HG03565 (cell line): Measurements from ENCODE around the gene PHOSPHO1.
A peak's percentile ranks its signal among the peaks of the same experiment; 100 is the strongest.
"Not testable (repeated sequence)": the region's sequence is repeated elsewhere in the genome, so short reads cannot be mapped to it uniquely, and the experiment has no call there.

Experiments used
- ATAC-seq: cut with Tn5 transposase; IDR thresholded peaks from one replicate; pipeline ENCODE4 v1.9.1; 2021; ENCODE audit warnings: mild to moderate bottlenecking, moderate library complexity; ENCODE audit not compliant: unreplicated experiment

PHOSPHO1 gene

GRCh38 chr17:49230636-49231562, at the start of gene PHOSPHO1:
TSS of gene PHOSPHO1 (minus strand) at chr17:49230787. CDS start at chr17:49226691, 4,096 bp downstream.
- ATAC-seq, result peak; percentile 83

- ATAC-seq, result no peak
These were observed 49.5 kb upstream of the PHOSPHO1 start for GRCh38 chr17:49280061-49280460.

- ATAC-seq, result not testable (repeated sequence)
These were observed 48.9 kb upstream of the PHOSPHO1 start for GRCh38 chr17:49279263-49280015.

GRCh38 chr17:49278076-49278475, 47.5 kb upstream of the PHOSPHO1 start:
- ATAC-seq, result no peak

GRCh38 chr17:49277638-49278037, 47.1 kb upstream of the PHOSPHO1 start:
- no peak for ATAC-seq

- ATAC-seq, result not testable (repeated sequence)
These were observed 45.4 kb upstream of the PHOSPHO1 start for GRCh38 chr17:49275981-49276380.

- ATAC-seq, result no peak
These were observed 38.8 kb upstream of the PHOSPHO1 start for GRCh38 chr17:49269356-49269755.

GRCh38 chr17:49267912-49268311, 37.3 kb upstream of the PHOSPHO1 start:
- no peak for ATAC-seq

GRCh38 chr17:49266233-49266632, 35.6 kb upstream of the PHOSPHO1 start:
- no peak for ATAC-seq

GRCh38 chr17:49261540-49261939, 31.0 kb upstream of the PHOSPHO1 start:
- not testable (repeated sequence) for ATAC-seq

- ATAC-seq, result no peak
These were observed 30.3 kb upstream of the PHOSPHO1 start for GRCh38 chr17:49260817-49261291.

GRCh38 chr17:49260011-49260816, 29.6 kb upstream of the PHOSPHO1 start:
- ATAC-seq, result no peak

- ATAC-seq, result no peak
These were observed 29.1 kb upstream of the PHOSPHO1 start for GRCh38 chr17:49259663-49260010.

GRCh38 chr17:49258394-49258793, 27.8 kb upstream of the PHOSPHO1 start:
- no peak for ATAC-seq

GRCh38 chr17:49255125-49255524, 24.5 kb upstream of the PHOSPHO1 start:
- ATAC-seq, result no peak

GRCh38 chr17:49254066-49254465, 23.5 kb upstream of the PHOSPHO1 start:
- no peak for ATAC-seq

- no peak for ATAC-seq
These were observed 21.6 kb upstream of the PHOSPHO1 start for GRCh38 chr17:49252148-49252695.

- no peak for ATAC-seq
These were observed 19.4 kb upstream of the PHOSPHO1 start for GRCh38 chr17:49249890-49250522.

- ATAC-seq, result no peak
These were observed 18.8 kb upstream of the PHOSPHO1 start for GRCh38 chr17:49249292-49249794.

- ATAC-seq, result no peak
These were observed 17.4 kb upstream of the PHOSPHO1 start for GRCh38 chr17:49247944-49248343.
